Peyer's patch (tissue), 4 donors: Measurements from ENCODE around the gene MIDN. TPM values are rescaled to one million over a fixed set of nuclear protein-coding genes. Genes with fewer than 3 reads are reported as not detected.

Experiments
- DNase-seq, 3 donors: peaks; one replicate each; pipeline ENCODE4 v3.0.0-alpha.2; 2017 to 2019
- H3K27ac ChIP-seq, 4 donors: fragments of 200-600 bp; sonication (generic); one replicate each; pipeline ENCODE4 v1.5.1; 2016 to 2019
- H3K27me3 ChIP-seq, 2 donors: fragments of 200-600 bp; sonication (generic); one replicate each; pipeline ENCODE4 v1.5.1; 2019
- H3K36me3 ChIP-seq, 3 donors: fragments of 200-600 bp; sonication (generic); one replicate each; pipeline ENCODE4 v1.5.1; 2016 to 2019
- H3K4me1 ChIP-seq, 4 donors: fragments of 200-600 bp; sonication (generic); one replicate each; pipeline ENCODE4 v1.5.1; 2016 to 2019
- H3K4me3 ChIP-seq, 4 donors: fragments of 200-600 bp; sonication (generic); 1 replicate in 3 of 4; 2 replicates in 1 of 4; pipeline ENCODE4 v1.5.1; 2016 to 2019; ENCODE audit warnings: mild to moderate bottlenecking in 1 of 4
- H3K9me3 ChIP-seq, 4 donors: fragments of 200-600 bp; sonication (generic); one replicate each; pipeline ENCODE4 v1.5.1; 2016 to 2019; ENCODE audit warnings: mild to moderate bottlenecking in 1 of 4
- CTCF ChIP-seq, 6 experiments: fragments of 450-650 bp in 4 of 6; fragments of 200-600 bp in 2 of 6; sonication (generic) in 1 of 6; IDR thresholded peaks; one replicate each; pipeline ENCODE4 v1.5.1; 2017 to 2019; ENCODE audit warnings: antibody characterized with exemption in 6 of 6, mild to moderate bottlenecking in 3 of 6, moderate library complexity in 1 of 6
- POLR2A ChIP-seq, 2 donors: fragments of 450-650 bp; IDR thresholded peaks; one replicate each; pipeline ENCODE4 v1.5.1; 2017; ENCODE audit warnings: antibody characterized with exemption in 2 of 2, mild to moderate bottlenecking in 2 of 2, moderate library complexity in 2 of 2
- total RNA-seq, 4 donors: library from RNA; depleted of rRNA; stranded (reverse); fragments of >200 nt; gene quantifications; one replicate each; pipeline ENCODE4 v1.1.0, GENCODE V29; 2016

Gene MIDN
- total RNA-seq, 4 donors from 2014 or later = 34.7 to 205 (median 98.9) TPM

- H3K9me3 ChIP-seq = no peaks in the 10 kb centered on the region
- peaks cover 0 to 44% (median 0%) of the 10 kb centered on the region in 3 donors for H3K36me3 ChIP-seq
- no peaks in the 10 kb centered on the region for H3K27me3 ChIP-seq
- peaks cover 9 to 83% (median 65%) of the 10 kb centered on the region in 4 donors for H3K4me1 ChIP-seq
- no peak for DNase-seq
- peak overlapping the region in 3 of 4 donors; percentile 9 to 99 (median 99) for H3K27ac ChIP-seq
- H3K4me3 ChIP-seq = peak overlapping the region in 3 of 4 donors; percentile 77 to 97 (median 87)
- TF ChIP-seq POLR2A (IDR thresholded peaks at IDR 0.05) (no peak), CTCF (IDR thresholded peaks at IDR 0.05) (no peak)
Observed at GRCh38 chr19:1271528-1272422, 23.4 kb downstream of the MIDN start.

DNA sequence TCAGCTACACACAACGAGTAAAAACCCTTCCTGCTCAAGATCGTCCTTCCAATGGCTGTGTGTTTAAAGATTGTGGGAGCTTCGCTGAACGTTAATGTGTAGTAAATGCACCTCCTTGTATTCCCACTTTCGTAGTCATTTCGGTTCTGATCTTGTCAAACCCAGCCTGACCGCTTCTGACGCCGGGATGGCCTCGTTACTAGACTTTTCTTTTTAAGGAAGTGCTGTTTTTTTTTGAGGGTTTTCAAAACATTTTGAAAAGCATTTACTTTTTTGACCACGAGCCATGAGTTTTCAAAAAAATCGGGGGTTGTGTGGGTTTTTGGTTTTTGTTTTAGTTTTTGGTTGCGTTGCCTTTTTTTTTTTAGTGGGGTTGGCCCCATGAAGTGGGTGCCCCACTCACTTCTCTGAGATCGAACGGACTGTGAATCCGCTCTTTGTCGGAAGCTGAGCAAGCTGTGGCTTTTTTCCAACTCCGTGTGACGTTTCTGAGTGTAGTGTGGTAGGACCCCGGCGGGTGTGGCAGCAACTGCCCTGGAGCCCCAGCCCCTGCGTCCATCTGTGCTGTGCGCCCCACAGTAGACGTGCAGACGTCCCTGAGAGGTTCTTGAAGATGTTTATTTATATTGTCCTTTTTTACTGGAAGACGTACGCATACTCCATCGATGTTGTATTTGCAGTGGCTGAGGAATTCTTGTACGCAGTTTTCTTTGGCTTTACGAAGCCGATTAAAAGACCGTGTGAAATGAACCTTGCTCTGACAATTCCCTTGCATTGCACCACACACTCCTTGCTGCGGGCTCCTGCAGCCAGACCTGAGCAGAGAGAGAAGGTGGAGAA, 24.3 kb downstream of the MIDN start:
- Histone ChIP-seq H3K4me1 (peaks cover 5 to 79% (median 59%) of the 10 kb centered on the region in 4 donors), H3K4me3 (peak overlapping the region in 1 of 4 donors; percentile 77), H3K36me3 (peaks cover 0 to 44% (median 0%) of the 10 kb centered on the region in 3 donors), H3K27me3 (no peaks in the 10 kb centered on the region), H3K9me3 (no peaks in the 10 kb centered on the region), H3K27ac (peak overlapping the region in 3 of 4 donors; percentile 23 to 99 (median 99))
- DNase-seq = no peak
- TF ChIP-seq CTCF (IDR thresholded peaks at IDR 0.05) = no peak
- no peak for TF ChIP-seq POLR2A (IDR thresholded peaks at IDR 0.05)

- Histone ChIP-seq H3K36me3 (peaks cover 0 to 44% (median 0%) of the 10 kb centered on the region in 3 donors), H3K9me3 (no peaks in the 10 kb centered on the region), H3K27me3 (no peaks in the 10 kb centered on the region), H3K27ac (peak overlapping the region in 3 of 4 donors; percentile 23 to 99 (median 98)), H3K4me3 (no peak overlapping the region), H3K4me1 (peaks cover 2 to 71% (median 52%) of the 10 kb centered on the region in 4 donors)
- DNase-seq = no peak
- TF ChIP-seq CTCF (IDR thresholded peaks at IDR 0.05) = no peak
- TF ChIP-seq POLR2A (IDR thresholded peaks at IDR 0.05) = no peak
Observed at GRCh38 chr19:1273263-1274041, 25.1 kb downstream of the MIDN start.

DNA sequence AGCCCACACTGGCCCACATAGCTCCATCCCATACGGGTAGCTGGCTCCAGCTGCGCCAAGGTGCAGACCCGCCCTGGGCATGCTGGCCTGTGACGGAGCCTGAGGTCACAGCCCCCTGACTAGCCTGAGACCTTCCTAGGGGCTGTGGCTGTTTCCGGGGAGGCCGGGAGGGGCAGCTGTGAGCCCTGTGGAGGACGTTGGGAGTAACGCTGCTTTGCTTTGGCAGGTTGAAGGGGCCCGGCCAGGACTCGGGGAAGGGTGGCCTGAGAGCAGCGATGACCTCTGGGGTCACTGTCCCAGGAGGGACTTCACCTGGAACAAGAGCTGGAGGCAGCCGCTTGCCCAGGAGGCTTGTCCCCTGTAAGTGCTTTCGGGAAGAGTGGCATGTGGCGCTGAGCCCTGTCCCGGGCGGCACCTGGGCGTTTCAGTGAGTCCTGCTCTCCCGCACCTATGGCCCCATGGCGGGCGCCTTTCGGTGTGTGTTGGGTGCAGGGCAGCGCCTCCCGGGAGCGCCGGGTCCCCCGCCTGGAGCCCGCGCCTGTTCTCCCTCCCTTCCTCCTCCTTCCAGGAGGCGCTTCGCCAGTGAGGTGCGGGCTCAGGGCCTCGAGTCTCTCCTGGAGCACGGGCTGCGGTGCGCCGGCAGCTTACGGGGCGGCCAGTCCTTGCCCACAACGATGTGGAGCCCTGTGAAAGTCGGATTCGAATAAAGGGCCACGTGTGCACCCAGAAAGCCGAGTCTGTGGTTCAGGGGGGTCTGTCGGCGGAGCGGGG, 25.9 kb downstream of the MIDN start:
- no peaks in the 10 kb centered on the region for H3K9me3 ChIP-seq
- TF ChIP-seq CTCF (IDR thresholded peaks at IDR 0.05) (no peak), POLR2A (IDR thresholded peaks at IDR 0.05) (no peak)
- H3K27ac ChIP-seq = peak overlapping the region; percentile 95 to 100 (median 98)
- no peak for DNase-seq
- peaks cover 0 to 50% (median 0%) of the 10 kb centered on the region in 3 donors for H3K36me3 ChIP-seq
- peak overlapping the region in 3 of 4 donors; percentile 85 to 90 (median 89) for H3K4me3 ChIP-seq
- H3K4me1 ChIP-seq = peaks cover 0 to 67% (median 48%) of the 10 kb centered on the region in 4 donors
- H3K27me3 ChIP-seq = no peaks in the 10 kb centered on the region
